Endodermal cell (in vitro differentiated cells): ENCODE data around the gene TRIB2. TPM values are rescaled to one million over a fixed set of nuclear protein-coding genes. Genes with fewer than 3 reads are reported as not detected.
A peak's percentile ranks its signal among the peaks of the same experiment; 100 is the strongest.

Experiments used
- DNase-seq: peaks from one replicate; pipeline ENCODE4 v3.0.0-alpha.2; 2017
- H3K27ac ChIP-seq: 2 replicates; pipeline ENCODE4 v1.5.1; 2013; ENCODE audit warnings: mild to moderate bottlenecking, low read depth, low read length, moderate library complexity
- H3K27me3 ChIP-seq: 2 replicates; pipeline ENCODE4 v1.6.1; 2013; ENCODE audit warnings: mild to moderate bottlenecking, low read length, moderate library complexity; ENCODE audit not compliant: insufficient read depth, control insufficient read depth, poor library complexity, severe bottlenecking
- H3K36me3 ChIP-seq: 2 replicates; pipeline ENCODE4 v1.7.0; 2013; ENCODE audit warnings: mild to moderate bottlenecking, low read length, moderate library complexity; ENCODE audit not compliant: control insufficient read depth, insufficient read depth
- H3K4me1 ChIP-seq: one replicate; pipeline ENCODE4 v1.7.0; 2013; ENCODE audit warnings: low read length; ENCODE audit not compliant: control insufficient read depth, insufficient read depth
- H3K4me3 ChIP-seq: 2 replicates; pipeline ENCODE4 v1.5.1; 2013; ENCODE audit warnings: mild to moderate bottlenecking, low read length, moderate library complexity
- H3K9ac ChIP-seq: 2 replicates; pipeline ENCODE4 v1.6.1; 2013; ENCODE audit warnings: mild to moderate bottlenecking, low read length, moderate library complexity; ENCODE audit not compliant: poor library complexity, severe bottlenecking; ENCODE audit errors: extremely low read depth
- H3K9me3 ChIP-seq: 2 replicates; pipeline ENCODE4 v1.6.1; 2013; ENCODE audit warnings: mild to moderate bottlenecking, low read length, moderate library complexity; ENCODE audit not compliant: control insufficient read depth
- H3K27ac Mint-ChIP-seq: 2 replicates; pipeline ENCODE4 v1.8.0; 2020; ENCODE audit warnings: mixed read lengths
- H3K27me3 Mint-ChIP-seq: 2 replicates; pipeline ENCODE4 v1.8.0; 2021; ENCODE audit warnings: mild to moderate bottlenecking, mixed read lengths; ENCODE audit not compliant: insufficient read depth
- H3K36me3 Mint-ChIP-seq: 2 replicates; pipeline ENCODE4 v1.8.0; 2020; ENCODE audit warnings: low read depth, mixed read lengths
- H3K4me1 Mint-ChIP-seq: 2 replicates; pipeline ENCODE4 v1.8.0; 2020; ENCODE audit warnings: mixed read lengths
- H3K4me3 Mint-ChIP-seq: 2 replicates; pipeline ENCODE4 v1.8.0; 2020; ENCODE audit warnings: mild to moderate bottlenecking, moderate library complexity, mixed read lengths
- H3K9me3 Mint-ChIP-seq: 2 replicates; pipeline ENCODE4 v1.8.0; 2020; ENCODE audit warnings: mild to moderate bottlenecking, mixed read lengths
- CTCF ChIP-seq: fragments of 200-600 bp; sonication (generic); conservative IDR thresholded peaks from 2 replicates; pipeline ENCODE4 v1.5.0; 2021; ENCODE audit warnings: antibody characterized with exemption, mild to moderate bottlenecking
- WGBS, 2 experiments: methylation state at CpG; one replicate each; pipeline versions ENCODE4 v1.1.5 to v1.1.7; 2013; ENCODE audit warnings: missing lambda C conversion rate in 2 of 2, mixed read lengths in 1 of 2; ENCODE audit not compliant: insufficient coverage in 1 of 2, insufficient read length in 1 of 2; 5-methylcytosine and 5-hydroxymethylcytosine counted together
- total RNA-seq, 2 donors: library from RNA; stranded (reverse); fragmentation: NEBNext Ultra II Directional in 1 of 2; extraction: Animal tissue kit (Norgen Biotek cat#: 25700) in 1 of 2; gene quantifications; 2 replicates in 1 of 2; 3 replicates in 1 of 2; pipeline ENCODE4 v1.2.1, GENCODE V29; 2021

Gene TRIB2
- total RNA-seq, 2 donors from 2014 or later: 23.8 to 29.8 TPM

- Mint-ChIP-seq H3K9me3 (no peaks in the 10 kb centered on the region), H3K4me1 (peaks cover 30% of the 10 kb centered on the region)
Observed at GRCh38 chr2:12716032-12716281, 779 bp upstream of the TRIB2 start.

GRCh38 chr2:12717191-12718014 lies 667 bp downstream of the TRIB2 start:
- Histone ChIP-seq H3K4me1 (peaks cover 5% of the 10 kb centered on the region), H3K27ac (peak overlapping the region; percentile 94), H3K9me3 (no peaks in the 10 kb centered on the region), H3K36me3 (no peaks in the 10 kb centered on the region), H3K4me3 (peak overlapping the region; percentile 86), H3K27me3 (peaks cover 21% of the 10 kb centered on the region), H3K9ac (peak overlapping the region; percentile 46)
- no peaks in the 10 kb centered on the region for H3K36me3 Mint-ChIP-seq
- H3K4me1 Mint-ChIP-seq: peaks cover 39% of the 10 kb centered on the region
- peak; percentile 89 for DNase-seq
- peak overlapping the region; percentile 82 for H3K27ac Mint-ChIP-seq
- TF ChIP-seq CTCF: peak; percentile 70
- no peaks in the 10 kb centered on the region for H3K9me3 Mint-ChIP-seq
- WGBS, 2 experiments: 0% methylated on average over 37 to 74 of the region's 74 CpGs
- peaks cover 17% of the 10 kb centered on the region for H3K27me3 Mint-ChIP-seq
- peak overlapping the region; percentile 89 for H3K4me3 Mint-ChIP-seq

More at GRCh38 chr2:12716032-12716281, 779 bp upstream of the TRIB2 start:
- peak; percentile 84 for TF ChIP-seq CTCF
- Histone ChIP-seq H3K27ac (peak overlapping the region; percentile 95), H3K4me3 (peak overlapping the region; percentile 86), H3K9ac (peak overlapping the region; percentile 51), H3K4me1 (peaks cover 5% of the 10 kb centered on the region), H3K9me3 (no peaks in the 10 kb centered on the region), H3K27me3 (peaks cover 21% of the 10 kb centered on the region), H3K36me3 (no peaks in the 10 kb centered on the region)
- peak; percentile 92 for DNase-seq
- Mint-ChIP-seq H3K27ac (peak overlapping the region; percentile 86), H3K4me3 (peak overlapping the region; percentile 89), H3K36me3 (no peaks in the 10 kb centered on the region), H3K27me3 (peaks cover 14% of the 10 kb centered on the region)
- WGBS, 2 experiments: 17 to 18% methylated on average over 2 to 3 of the region's 3 CpGs

- WGBS, 2 experiments: 0% methylated on average over 26 to 50 of the region's 50 CpGs
- Mint-ChIP-seq H3K36me3 (peaks cover under 1% of the 10 kb centered on the region), H3K27me3 (peaks cover 17% of the 10 kb centered on the region), H3K27ac (peak overlapping the region; percentile 91), H3K4me1 (peaks cover 39% of the 10 kb centered on the region), H3K9me3 (no peaks in the 10 kb centered on the region), H3K4me3 (peak overlapping the region; percentile 89)
- H3K4me1 ChIP-seq: peaks cover 5% of the 10 kb centered on the region
- peak overlapping the region; percentile 94 for H3K27ac ChIP-seq
- peaks cover 21% of the 10 kb centered on the region for H3K27me3 ChIP-seq
- H3K9me3 ChIP-seq: no peaks in the 10 kb centered on the region
- TF ChIP-seq CTCF: no peak
- peak overlapping the region; percentile 86 for H3K4me3 ChIP-seq
- H3K9ac ChIP-seq: peak overlapping the region; percentile 46
- H3K36me3 ChIP-seq: no peaks in the 10 kb centered on the region
- peak; percentile 77 for DNase-seq
Observed at GRCh38 chr2:12718015-12718671, 1.4 kb downstream of the TRIB2 start.
